ENCODE data around the gene SLC5A12. TPM values are rescaled to one million over a fixed set of nuclear protein-coding genes. Genes with fewer than 3 reads are reported as not detected.

SLC5A12 gene
- total RNA-seq, 1 experiment from 2014 or later: not detected

DNA sequence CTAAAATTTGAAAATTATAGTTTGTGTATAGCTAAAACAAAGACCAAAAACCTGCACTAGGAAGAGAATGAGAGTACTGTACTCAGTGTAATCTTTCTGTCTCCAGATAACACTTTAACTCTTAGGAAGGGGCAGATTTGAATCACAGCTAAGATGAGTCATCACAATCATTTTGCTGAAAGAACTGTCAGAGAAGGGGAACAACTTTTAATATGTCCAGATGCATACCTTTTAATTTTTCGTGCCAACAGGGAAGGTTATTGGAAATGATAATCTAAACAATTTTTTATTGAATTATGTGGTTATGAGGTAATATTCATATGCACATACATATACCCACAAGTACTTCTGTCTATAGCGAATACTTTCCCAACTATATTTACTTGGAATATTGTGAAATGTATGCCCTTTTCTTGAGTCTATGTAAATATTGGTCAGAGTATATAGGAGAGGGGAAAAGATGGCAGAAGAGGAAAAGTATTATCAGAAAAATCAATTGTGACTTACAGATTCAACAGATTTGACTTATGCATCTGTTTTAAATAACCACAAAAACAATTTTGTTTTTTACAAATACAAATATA is 98.7 kb downstream of the SLC5A12 start:
- no peak for DNase-seq
- Mint-ChIP-seq H3K4me3 (ENCODE audit: low read depth, unreplicated experiment) (no peak overlapping the region), H3K9me3 (ENCODE audit: low read depth, unreplicated experiment) (no peaks in the 10 kb centered on the region), H3K4me1 (ENCODE audit: low read depth, unreplicated experiment) (peaks cover 11% of the 10 kb centered on the region), H3K27ac (ENCODE audit: unreplicated experiment) (no peak overlapping the region), H3K27me3 (ENCODE audit: unreplicated experiment) (no peaks in the 10 kb centered on the region), H3K36me3 (ENCODE audit: insufficient read depth, unreplicated experiment) (no peaks in the 10 kb centered on the region)
- intact Hi-C loops (cut with micrococcal nuclease; ENCODE audit: unreplicated experiment): no loop called here
- no peak for TF ChIP-seq CTCF (IDR thresholded peaks at IDR 0.05; ENCODE audit: unreplicated experiment)
- CTCF ChIA-PET: no interaction called here
- no TSS peak for BruUV-seq (replicated peaks)

GRCh38 chr11:26622181-26622580 is 99.7 kb downstream of the SLC5A12 start:
- TF ChIP-seq CTCF (IDR thresholded peaks at IDR 0.05; ENCODE audit: unreplicated experiment): no peak
- H3K4me3 Mint-ChIP-seq (ENCODE audit: low read depth, unreplicated experiment): no peak overlapping the region
- H3K9me3 Mint-ChIP-seq (ENCODE audit: low read depth, unreplicated experiment): no peaks in the 10 kb centered on the region
- DNase-seq: no peak
- no peaks in the 10 kb centered on the region for H3K27me3 Mint-ChIP-seq (ENCODE audit: unreplicated experiment)
- peaks cover 11% of the 10 kb centered on the region for H3K4me1 Mint-ChIP-seq (ENCODE audit: low read depth, unreplicated experiment)
- no peak overlapping the region for H3K27ac Mint-ChIP-seq (ENCODE audit: unreplicated experiment)
- intact Hi-C loops (cut with micrococcal nuclease; ENCODE audit: unreplicated experiment): no loop called here
- CTCF ChIA-PET: no interaction called here
- no peaks in the 10 kb centered on the region for H3K36me3 Mint-ChIP-seq (ENCODE audit: insufficient read depth, unreplicated experiment)
- no TSS peak for BruUV-seq (replicated peaks)

DNA sequence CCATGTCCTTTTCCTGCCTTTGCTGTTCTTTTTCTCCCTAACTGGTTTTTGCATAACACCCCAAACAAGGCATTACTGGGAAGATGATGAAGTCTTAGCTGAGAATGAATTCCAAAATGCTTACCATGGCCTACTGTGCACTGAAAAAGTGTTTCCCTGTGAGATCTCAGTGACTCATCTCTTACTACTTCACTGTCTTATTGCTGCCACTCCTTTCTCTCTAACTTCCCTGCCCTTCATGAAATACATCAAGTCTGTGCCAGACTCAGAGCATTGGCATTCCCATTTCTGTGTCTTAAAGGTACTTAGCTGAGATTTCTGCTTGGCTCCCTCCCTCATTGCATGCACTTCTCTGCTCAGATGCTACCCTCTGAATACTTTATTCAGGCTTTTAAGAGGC is 100.7 kb downstream of the SLC5A12 start:
- intact Hi-C loops (cut with micrococcal nuclease; ENCODE audit: unreplicated experiment): no loop called here
- Mint-ChIP-seq H3K4me1 (ENCODE audit: low read depth, unreplicated experiment) (peaks cover 11% of the 10 kb centered on the region), H3K36me3 (ENCODE audit: insufficient read depth, unreplicated experiment) (no peaks in the 10 kb centered on the region), H3K4me3 (ENCODE audit: low read depth, unreplicated experiment) (no peak overlapping the region), H3K9me3 (ENCODE audit: low read depth, unreplicated experiment) (no peaks in the 10 kb centered on the region), H3K27ac (ENCODE audit: unreplicated experiment) (no peak overlapping the region), H3K27me3 (ENCODE audit: unreplicated experiment) (no peaks in the 10 kb centered on the region)
- no TSS peak for BruUV-seq (replicated peaks)
- TF ChIP-seq CTCF (IDR thresholded peaks at IDR 0.05; ENCODE audit: unreplicated experiment): no peak
- CTCF ChIA-PET: no interaction called here
- DNase-seq: no peak

DNA sequence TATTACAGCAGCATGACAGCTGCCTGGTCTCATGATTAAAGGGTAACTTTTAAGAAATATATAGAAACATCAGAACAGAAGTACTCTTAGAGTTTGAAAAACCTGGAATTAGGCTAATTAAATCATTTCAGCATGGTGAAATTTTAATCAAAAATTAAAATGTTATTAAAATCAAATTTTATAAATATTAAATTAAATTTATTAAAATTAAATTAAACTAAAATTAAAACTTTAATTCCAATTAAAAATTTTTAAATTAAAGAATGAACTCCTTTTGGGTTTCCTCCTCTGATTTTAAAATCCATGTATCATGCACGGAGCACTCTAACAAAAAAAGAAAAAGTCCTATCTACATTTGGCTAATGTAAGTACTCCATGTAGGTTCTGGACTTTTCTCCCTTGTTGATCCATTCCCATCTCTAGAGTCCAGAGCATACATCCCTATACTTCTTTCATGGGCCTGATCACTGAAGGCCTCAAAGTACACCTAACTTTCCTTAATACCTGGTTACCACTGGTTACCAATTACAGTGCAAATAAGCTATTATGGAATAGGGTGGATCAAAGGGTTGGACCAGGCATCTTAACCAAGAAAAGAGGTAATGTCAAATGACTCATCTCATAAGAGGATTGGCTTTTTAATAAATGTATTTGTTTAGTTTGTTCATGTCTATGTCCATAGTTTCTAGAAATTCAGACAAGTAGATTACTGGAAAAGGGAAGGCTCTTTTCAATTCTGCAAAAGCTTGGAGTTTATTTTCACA is 101.4 kb downstream of the SLC5A12 start:
- H3K27me3 Mint-ChIP-seq (ENCODE audit: unreplicated experiment): no peaks in the 10 kb centered on the region
- no TSS peak for BruUV-seq (replicated peaks)
- no peak for DNase-seq
- no peaks in the 10 kb centered on the region for H3K36me3 Mint-ChIP-seq (ENCODE audit: insufficient read depth, unreplicated experiment)
- no peaks in the 10 kb centered on the region for H3K9me3 Mint-ChIP-seq (ENCODE audit: low read depth, unreplicated experiment)
- CTCF ChIA-PET: no interaction called here
- H3K27ac Mint-ChIP-seq (ENCODE audit: unreplicated experiment): no peak overlapping the region
- no peak for TF ChIP-seq CTCF (IDR thresholded peaks at IDR 0.05; ENCODE audit: unreplicated experiment)
- no peak overlapping the region for H3K4me3 Mint-ChIP-seq (ENCODE audit: low read depth, unreplicated experiment)
- intact Hi-C loops (cut with micrococcal nuclease; ENCODE audit: unreplicated experiment): no loop called here
- H3K4me1 Mint-ChIP-seq (ENCODE audit: low read depth, unreplicated experiment): peaks cover 11% of the 10 kb centered on the region
